Measurements from ENCODE around the gene TFCP2. TPM values are rescaled to one million over a fixed set of nuclear protein-coding genes. Genes with fewer than 3 reads are reported as not detected.

Gene TFCP2
- total RNA-seq, 5 donors from 2014 or later (not counting 1 experiment from before 2014, with no cell fraction given), result 26.8 to 31.8 (median 30.0) TPM

Other genes with a start within 250 kb of the TFCP2 start
- gene HIGD1C, start 220.6 kb downstream of the TFCP2 start, total RNA-seq, result not detected
- 10 to 100 TPM; 46.5 to 62.2 (median 52.3) TPM for gene SLC11A2, start 146.8 kb downstream of the TFCP2 start, total RNA-seq
- 10 to 100 TPM; 70.9 to 87.5 (median 71.9) TPM for gene LETMD1, start 124.8 kb downstream of the TFCP2 start, total RNA-seq
- gene CSRNP2, start 89.5 kb downstream of the TFCP2 start, total RNA-seq, result 10 to 100 TPM; 24.4 to 37.3 (median 34.3) TPM
- 10 to 100 TPM; 29.4 to 61.9 (median 45.4) TPM for gene POU6F1, start 44.9 kb upstream of the TFCP2 start, total RNA-seq
- 100 to 1,000 TPM; 275 to 308 (median 282) TPM for gene DAZAP2, start 65.7 kb upstream of the TFCP2 start, total RNA-seq
- gene SMAGP, start 97.3 kb upstream of the TFCP2 start, total RNA-seq, result 1 to 10 TPM; 3.2 to 5.3 (median 3.6) TPM
- 100 to 1,000 TPM; 196 to 240 (median 202) TPM for gene BIN2, start 151.0 kb upstream of the TFCP2 start, total RNA-seq
- 1 to 10 TPM in 2 of 5 donors, under 1 TPM in 3; 0.47 to 3.5 (median 0.88) TPM for gene CELA1, start 173.5 kb upstream of the TFCP2 start, total RNA-seq
- 10 to 100 TPM in 2 of 5 donors, 1 to 10 TPM in 3; 5.3 to 19.6 (median 7.9) TPM for gene GALNT6, start 218.3 kb upstream of the TFCP2 start, total RNA-seq